8988T (cell line): ENCODE data around the gene BICRAL.
"Not testable (repeated sequence)": the region's sequence is repeated elsewhere in the genome, so short reads cannot be mapped to it uniquely, and the experiment has no call there.

Source experiments
- DNase-seq: peaks from one replicate; pipeline ENCODE4 v3.0.0; 2011

BICRAL gene, protein sequence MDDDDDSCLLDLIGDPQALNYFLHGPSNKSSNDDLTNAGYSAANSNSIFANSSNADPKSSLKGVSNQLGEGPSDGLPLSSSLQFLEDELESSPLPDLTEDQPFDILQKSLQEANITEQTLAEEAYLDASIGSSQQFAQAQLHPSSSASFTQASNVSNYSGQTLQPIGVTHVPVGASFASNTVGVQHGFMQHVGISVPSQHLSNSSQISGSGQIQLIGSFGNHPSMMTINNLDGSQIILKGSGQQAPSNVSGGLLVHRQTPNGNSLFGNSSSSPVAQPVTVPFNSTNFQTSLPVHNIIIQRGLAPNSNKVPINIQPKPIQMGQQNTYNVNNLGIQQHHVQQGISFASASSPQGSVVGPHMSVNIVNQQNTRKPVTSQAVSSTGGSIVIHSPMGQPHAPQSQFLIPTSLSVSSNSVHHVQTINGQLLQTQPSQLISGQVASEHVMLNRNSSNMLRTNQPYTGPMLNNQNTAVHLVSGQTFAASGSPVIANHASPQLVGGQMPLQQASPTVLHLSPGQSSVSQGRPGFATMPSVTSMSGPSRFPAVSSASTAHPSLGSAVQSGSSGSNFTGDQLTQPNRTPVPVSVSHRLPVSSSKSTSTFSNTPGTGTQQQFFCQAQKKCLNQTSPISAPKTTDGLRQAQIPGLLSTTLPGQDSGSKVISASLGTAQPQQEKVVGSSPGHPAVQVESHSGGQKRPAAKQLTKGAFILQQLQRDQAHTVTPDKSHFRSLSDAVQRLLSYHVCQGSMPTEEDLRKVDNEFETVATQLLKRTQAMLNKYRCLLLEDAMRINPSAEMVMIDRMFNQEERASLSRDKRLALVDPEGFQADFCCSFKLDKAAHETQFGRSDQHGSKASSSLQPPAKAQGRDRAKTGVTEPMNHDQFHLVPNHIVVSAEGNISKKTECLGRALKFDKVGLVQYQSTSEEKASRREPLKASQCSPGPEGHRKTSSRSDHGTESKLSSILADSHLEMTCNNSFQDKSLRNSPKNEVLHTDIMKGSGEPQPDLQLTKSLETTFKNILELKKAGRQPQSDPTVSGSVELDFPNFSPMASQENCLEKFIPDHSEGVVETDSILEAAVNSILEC

DNA sequence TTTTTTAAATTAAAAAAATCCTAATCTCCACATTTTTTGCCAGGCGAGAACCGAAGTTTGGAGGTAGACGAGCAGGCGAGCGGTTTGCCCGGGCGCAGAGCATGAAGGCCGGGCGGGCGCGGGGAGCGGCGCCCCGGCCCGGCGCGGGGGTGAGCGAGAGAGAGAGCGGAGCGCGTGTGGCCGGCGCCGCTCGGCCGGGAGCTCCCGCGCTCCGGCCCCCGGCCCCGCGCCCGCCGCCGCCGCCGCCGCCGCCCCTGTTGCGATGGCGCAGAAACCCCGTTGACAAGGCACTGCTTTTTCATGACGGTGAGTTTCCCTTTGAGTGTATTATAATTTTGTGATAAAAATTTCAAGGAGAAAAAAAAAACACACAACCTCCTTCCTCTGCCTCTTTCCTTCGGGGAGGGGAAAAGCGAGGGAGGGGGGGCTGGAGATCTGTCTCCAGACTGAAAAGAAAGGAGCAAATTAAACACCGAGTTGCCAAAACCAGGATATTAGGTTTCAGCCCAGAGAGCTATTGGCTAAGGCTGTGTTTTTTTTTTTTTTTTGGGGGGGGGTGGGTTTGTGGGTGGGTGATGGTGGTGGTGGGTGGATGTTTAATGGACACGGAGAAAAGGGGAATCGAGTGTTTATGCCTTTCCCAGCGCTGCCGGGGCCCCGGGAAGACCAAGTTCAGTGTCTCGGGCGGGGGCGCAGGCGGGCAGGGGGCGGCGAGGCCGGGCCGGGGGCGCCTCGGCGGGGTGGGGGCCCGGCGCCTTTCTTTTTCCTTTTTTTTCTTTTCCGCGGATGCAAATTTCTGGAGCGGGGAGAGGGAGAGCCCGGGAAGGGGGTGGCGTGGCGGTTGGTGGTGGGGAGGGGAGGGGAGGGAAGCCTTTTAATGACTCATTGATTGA, at the start of gene BICRAL:
BICRAL (plus strand) TSS at position 257 of the 893 bp plus-strand sequence. CDS start 39,971 bp downstream, outside the sequence.
- peak; percentile 69 for DNase-seq

DNA sequence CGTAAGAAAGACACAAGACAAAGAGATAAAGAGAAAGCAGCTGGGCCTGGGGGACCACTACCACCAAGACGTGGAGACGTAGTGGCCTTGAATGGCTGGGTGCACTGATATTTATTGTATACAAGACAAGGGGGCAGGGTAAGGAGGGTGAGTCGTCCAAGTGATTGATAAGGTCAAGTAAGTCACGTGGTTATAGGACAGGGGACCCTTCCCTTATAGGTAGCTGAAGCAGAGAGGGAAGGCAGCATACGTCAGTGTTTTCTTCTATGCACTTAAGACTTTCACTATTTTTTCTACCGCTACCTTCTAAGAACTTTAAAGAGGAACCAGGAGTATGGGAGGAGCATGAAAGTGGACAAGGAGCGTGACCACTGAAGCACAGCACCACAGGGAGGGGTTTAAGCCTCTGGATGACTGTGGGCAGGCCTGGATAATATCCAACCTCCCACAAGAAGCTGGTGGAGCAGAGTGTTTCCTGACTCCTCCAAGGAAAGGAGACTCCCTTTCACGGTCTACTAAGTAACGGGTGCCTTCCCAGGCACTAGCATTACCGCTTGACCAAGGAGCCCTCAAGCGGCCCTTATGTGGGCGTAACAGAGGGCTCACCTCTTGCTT, 47.9 kb upstream of the BICRAL start:
- not testable (repeated sequence) for DNase-seq

DNA sequence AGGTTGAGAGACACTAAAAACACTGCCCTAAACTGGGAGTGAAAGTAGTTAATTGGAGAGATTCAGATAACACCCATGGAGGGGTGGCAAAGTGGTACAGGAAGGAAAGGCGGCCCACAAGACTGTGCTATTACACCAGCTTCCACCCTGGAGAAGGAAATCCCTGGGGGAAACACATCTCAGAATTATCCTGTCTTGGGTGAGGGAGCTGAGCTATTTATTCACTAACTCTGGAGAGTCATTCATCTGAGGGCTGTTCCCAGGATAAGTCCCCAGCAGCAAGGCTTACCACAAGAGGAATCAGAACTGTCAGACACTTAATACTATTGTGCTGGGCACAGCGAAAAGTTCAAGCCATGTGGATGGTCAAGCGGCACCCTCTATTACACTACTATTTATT, 45.9 kb upstream of the BICRAL start:
- no peak for DNase-seq

DNA sequence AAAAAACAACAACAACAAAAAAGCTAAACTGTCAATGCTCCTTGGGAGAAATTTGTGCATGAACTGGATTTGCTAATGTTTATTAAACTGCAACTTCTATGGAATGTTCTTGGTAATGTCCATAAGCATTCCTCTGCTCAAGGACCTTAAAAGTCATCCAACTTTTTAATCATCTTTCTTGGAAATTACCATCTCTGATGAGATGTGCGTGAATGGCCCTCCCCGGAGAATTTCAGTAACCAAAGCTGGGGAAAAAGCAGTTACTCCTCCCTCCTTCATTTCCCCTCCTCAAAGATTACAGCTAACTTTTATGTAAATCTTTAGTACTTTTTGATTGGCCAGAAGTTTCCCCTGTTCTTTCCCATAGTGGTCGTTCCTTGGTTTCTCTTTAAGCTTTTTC, 41.1 kb upstream of the BICRAL start:
- no peak for DNase-seq

DNA sequence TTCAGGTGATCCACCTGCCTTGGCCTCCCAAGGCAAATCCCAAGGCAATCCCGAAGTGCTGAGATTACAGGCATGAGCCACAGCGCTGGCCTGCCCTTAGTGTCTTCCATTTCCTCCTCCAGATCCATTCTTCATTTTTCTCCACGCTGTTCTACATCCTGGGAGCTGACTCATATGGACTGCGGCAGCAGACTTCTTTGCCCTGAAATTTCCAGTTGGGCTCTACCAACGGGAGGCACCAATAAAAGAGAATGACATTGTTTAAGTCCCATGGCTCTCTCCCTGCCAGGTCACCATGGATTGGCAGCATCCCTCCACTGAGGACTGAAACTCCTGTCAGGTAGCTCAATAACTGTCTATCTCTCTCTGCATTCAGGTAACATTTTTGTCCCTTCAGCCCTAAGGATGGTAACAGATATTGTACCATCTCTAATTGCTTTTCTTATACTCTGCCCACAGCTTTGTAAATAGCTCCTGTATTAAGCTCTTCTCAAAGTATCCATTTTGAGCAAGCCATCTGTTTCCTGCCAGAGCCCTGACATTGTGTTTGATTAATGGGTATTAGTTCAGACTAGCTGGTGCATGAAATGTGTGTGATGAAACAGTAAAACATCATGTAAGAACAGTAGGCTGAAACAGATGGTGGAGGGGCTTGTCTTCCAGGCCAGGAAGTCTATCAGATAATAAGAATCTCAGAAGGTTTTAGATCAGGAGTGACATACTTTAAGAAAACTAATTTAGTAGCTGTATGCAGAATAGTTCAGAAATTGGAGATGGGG, 39.5 kb upstream of the BICRAL start:
- DNase-seq, result no peak

DNA sequence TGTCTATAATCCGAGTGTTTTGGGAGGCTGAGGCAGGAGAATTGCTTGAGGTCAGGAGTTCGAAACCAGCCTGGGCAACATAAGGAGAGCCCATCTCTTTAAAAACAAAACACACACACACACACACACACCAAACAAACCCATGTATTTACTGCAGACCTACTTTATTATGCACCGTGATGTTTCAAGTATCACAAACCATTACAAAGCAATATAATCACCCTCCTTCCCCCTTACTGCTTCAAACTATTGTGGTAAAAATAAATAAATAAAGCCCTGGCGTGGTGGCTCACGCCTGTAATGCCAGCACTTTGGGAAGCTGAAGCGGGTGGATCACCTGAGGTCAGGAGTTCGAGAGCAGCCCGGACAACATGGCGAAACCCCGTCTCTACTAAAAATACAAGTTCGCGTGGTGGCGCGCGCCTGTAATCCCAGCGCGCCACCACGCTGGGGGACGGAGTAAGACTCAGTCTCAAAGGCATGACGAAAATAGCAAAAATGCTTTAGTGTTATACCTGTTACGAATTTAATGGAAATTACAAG, 37.4 kb upstream of the BICRAL start:
- DNase-seq, result no peak

DNA sequence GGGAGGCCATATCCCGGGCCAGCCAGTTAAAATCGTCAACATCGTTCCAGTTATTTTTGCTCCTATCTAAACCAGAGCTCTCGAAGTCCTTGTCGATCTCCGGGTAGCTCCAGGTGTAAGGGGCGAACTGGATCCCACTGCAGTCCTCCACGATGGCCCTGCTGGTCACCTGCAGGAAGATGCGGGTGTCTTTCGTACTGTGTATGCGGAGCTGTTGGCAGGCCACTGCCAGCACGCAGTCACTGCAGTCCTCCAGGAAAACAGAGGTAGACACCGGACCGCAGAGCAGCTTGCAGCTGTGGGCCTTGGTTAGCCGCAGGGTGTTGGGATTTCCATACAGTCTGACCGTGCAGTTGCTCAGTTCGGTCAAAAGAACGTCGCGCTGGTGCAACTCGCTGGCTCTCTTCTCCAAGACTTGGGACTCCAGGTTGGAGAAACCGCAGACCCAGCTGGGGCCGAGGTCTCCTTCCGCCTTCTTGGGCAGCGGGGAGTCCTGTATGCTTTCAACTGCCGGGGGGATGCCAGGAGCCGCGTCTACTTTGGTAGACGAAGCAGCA, 36.7 kb upstream of the BICRAL start:
- no peak for DNase-seq

DNA sequence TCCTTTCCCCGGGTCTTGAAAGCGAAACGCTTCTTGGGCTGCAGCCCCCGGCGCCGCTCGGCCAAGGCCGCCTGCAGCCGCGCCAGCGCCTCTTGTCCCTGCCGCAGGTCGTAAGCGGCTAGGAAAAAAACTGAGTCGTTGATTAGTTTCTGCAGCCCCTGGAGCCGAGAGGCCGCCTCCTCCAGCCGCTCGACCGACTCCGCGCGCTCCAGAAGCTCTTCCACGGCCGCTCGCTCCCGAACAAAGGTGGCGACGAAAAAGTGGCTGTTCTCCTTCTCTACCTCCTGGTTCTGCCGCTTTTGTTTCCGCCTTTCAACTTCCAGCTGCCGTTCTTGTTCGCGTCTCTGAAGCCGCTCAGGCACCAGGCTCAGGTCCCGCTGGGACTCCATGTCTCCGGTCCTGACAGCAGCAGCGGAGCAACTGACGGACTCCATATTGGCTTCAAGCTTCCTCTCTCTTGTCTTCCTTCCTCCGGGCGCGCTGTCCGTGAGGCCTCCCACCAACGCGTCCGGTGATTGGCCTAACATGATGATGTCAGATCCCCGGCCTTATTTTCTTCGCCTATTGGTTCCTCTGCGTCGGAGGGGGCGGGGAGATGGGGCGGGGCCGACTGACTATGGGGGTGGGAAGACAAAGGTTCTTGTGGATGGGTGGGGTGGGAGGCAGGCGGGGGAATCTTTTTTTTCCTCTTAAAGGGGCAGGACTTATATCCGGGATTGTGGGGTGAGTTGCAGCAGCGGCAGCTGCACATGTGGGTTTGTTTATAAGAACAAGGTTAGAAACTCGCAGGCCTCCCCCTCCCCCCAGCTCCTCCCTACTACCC, 36.0 kb upstream of the BICRAL start, which contains the start of gene TBCC:
TBCC (minus strand) TSS at position 464 of the 823 bp plus-strand sequence; CDS start at position 434, 30 bp downstream.
- DNase-seq, result peak; percentile 92

DNA sequence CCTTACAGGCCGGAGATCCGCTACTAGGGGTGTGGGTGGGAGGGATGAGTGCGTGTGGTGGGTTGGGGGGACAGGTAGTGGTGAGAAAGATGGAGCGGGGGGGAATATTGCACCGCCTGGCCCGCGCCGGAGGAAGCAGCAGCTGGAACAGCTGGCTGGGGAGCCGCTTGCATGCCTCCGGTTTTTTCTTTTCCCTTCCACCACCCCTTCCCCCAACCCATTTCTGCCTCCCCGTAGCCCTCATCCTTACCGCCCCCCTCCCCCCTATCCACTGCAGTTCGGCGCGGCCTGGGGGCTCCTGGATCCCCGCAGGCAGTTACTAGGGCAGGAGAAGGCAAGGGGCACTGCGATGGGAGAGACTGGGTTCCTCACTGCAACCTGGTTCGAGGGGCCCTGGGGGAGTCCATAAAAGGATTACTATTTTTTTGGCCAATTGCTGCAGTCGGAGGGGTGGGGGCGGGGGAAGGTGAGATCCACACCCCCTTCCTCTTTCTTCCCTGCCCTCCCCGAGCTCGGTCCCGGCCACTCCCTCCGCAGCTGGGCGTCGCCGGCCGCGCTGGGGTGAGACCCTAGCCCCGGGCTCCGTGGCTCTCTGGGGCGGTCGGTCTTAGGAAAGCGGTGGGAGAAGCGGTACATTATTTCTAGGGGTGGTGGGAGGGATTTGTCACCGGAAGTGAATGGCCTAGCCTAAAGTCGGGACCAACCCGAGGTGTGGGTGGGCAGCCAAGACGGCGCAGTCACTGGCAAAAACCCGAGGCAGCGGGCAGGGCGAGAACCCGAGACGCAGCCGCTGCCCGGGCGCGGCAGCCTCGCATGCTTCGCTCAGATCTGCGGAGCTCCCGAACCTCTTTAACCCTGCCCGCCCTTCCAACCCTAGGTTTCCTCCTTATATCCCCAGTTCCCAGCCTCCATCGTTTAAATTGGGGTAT, 35.1 kb upstream of the BICRAL start:
- DNase-seq, result peak; percentile 88

DNA sequence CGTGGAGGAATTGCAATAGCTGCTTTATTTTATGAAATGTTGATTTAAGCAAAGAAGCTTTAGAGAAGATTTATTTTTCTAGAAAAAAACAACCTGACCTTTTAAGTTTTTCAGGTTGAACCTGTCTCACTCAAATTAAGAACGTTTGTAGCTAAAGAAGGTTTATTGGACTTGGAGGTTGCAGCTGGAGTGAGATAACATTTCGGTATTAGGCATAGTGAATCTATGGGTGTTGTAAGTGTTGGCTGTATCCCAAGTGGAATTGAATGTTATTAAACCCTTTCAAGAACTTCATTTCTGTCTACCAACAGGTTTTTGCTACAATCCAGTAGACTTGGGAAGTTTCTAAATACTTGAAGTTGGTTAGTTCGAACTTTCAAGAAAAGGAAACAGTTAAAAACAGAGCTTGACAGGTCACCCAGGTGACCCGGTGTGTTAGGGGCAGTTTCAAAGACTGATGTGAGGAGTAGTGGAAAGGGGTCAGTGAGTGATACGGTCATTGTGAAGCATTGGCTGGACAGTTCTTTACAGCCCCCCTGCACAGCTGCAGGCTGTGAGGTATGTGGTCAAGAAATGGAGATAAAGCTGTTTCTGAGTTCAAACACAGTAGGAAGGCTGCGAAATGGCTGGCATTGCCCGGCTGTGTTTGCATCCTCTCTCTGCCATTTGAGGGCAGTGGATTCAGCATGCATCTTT, 33.5 kb upstream of the BICRAL start:
- DNase-seq, result no peak

DNA sequence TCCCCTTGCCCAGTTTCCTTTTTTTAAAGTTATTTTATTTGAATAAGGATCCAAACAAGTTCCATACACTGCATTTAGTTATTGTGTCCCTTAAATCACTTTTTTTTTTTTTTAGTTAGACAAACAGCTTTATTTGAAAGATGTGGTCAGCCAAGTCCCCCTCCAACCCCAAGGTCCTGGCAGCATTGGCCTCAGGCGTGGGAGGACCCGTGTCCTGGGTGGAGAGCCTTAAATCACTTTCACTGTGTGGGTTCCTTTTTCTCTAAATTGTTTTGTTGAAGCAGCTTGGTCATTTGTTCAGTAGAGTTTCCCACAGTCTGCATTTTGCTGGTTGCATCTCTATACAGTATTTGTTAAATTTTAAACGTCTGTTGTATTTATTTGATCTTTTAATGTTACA, 30.8 kb upstream of the BICRAL start:
- no peak for DNase-seq

DNA sequence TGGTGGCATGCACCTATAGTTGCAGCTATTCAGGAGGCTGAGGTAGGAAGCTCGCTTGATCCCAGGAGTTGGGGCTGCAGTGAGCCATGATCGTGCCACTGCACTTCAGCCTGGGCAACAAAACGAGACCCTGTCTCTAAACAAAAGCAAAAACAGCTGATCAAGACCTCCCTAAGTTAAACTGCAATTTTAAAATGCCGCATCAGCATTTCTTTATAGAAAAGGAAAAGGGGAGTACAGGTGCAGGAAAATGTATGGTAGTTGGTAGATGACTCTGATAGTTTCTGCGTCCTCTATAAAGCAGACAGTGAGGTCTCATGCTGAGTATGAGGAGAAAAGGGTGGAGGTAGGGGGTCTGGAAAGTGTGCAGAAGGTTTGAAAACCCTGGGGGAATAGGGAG, 27.1 kb upstream of the BICRAL start:
- no peak for DNase-seq

DNA sequence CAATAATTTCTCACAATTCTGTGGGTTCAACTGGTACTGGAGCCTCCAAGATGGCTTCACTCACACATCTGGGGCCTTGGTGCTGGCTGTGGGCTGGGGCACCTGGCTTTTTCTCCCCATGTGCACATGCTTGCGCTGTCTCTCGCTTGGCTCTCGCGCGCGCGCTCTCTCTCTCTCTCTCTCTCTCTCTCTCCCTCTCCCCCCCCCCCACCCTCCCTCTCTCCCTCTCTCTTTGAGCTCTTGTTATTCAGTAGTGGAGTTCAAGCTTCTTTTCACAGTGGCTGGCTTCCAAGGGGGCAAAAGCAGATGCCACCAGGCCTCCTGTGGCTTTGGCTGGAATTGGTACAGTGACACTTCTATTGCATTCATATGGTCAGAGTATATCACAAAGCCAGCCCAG, 25.1 kb upstream of the BICRAL start:
- DNase-seq, result no peak

DNA sequence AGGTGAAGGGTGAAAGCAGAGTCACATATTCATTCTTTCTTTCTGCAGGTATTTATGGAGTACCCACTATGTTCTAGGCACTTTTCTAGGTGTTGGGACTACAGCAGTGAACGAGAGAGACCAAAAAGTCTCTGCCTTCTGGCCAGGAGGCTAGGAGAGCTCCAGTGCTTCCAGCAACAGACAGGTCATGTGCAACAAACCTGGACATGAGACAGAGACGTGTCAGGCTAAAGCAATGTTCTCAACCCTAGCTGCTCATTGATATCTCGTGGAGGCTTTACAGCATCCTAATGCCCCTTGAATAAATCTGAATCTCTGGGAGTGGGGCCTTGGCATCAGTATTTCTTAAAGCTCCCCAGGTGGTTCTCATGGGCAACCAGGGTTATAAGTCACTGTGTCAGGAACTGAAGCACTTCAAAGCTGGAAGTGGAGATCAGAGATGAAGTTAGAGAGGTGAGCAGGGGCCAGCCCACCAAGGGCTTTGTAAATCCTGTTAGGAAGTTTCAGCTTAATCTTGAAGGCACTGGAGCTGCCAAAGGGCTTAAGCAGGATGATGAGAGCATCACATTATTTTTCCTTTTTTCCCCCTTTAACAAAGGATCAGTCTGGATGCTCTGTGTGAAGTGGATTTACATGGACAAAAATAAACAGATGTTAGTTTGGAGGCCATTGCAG, 23.0 kb upstream of the BICRAL start:
- DNase-seq, result no peak

DNA sequence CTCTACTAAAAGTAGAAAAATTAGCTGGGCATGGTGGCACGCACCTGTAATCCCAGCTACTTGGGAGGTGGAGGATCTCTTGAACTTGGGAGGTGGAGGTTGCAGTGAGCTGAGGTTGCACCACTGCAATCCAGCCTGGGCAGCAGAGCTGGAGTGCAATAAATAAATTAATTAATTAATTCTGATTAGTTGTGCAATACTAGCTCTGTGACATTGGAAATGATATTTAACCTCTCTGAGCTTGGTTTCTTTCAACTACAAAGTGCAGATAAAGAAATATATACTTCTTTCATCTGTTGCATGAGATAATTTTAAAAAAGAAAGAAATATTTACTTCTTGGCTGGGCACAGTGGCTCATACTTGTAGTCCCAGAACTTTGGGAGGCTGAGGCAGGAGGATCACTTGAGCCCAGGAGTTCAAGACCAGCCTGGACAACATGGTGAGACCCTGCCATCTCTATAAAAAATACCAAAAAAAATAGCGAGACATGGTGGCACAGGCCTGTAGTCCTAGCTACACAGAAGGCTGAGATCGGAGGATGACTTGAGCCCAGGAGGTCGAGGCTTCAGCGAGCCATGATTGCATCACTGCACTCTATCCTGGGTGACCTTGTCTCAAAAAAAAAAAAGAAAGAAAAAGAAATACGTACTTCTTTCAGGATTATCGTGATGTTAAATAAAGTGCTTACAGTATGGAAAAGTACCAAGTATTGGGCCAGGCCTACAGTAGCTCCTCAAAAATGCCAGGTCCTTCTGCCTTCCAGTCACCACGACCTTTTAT, 20.4 kb upstream of the BICRAL start:
- DNase-seq, result no peak

DNA sequence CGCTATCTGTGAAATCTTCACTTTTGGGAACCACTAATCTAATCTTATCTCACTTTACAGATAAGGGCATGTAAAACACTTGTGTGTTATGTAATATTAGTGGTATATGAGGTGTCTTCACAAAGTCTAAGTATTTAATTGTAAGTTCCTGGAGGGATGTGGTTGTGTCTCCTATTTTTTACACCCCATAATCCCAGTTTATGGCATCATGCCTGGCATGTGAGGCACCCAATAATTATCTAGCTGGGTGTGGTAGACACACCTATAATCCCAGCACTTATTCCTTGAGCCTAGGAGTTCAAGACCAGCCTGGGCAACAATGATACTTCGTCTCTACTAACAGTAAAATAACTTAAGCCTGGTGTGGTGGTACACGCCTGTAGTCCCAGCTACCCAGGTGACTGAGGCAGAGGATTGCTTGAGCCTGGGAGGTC, 19.4 kb upstream of the BICRAL start:
- no peak for DNase-seq
